GM21360 (cell line): ENCODE results near the gene WNK2.
"Not testable (repeated sequence)": the region's sequence is repeated elsewhere in the genome, so short reads cannot be mapped to it uniquely, and the experiment has no call there.

ENCODE experiments used
- ATAC-seq: cut with Tn5 transposase; IDR thresholded peaks from one replicate; pipeline ENCODE4 v1.9.1; 2021; ENCODE audit warnings: mild to moderate bottlenecking, moderate library complexity; ENCODE audit not compliant: unreplicated experiment

The WNK2 gene

GRCh38 chr9:93233033-93233432 is 49.1 kb downstream of the WNK2 start:
- no peak for ATAC-seq

GRCh38 chr9:93234600-93234999 is 50.7 kb downstream of the WNK2 start:
- no peak for ATAC-seq

- no peak for ATAC-seq
Measured at GRCh38 chr9:93235300-93235960, 51.5 kb downstream of the WNK2 start.

GRCh38 chr9:93236541-93237206 is 52.7 kb downstream of the WNK2 start:
- no peak for ATAC-seq

GRCh38 chr9:93237540-93237939 is 53.6 kb downstream of the WNK2 start:
- ATAC-seq, result no peak

GRCh38 chr9:93238953-93239925 is 55.3 kb downstream of the WNK2 start:
- ATAC-seq, result no peak

GRCh38 chr9:93240891-93241334 is 57.0 kb downstream of the WNK2 start:
- no peak for ATAC-seq

- ATAC-seq, result no peak
Measured at GRCh38 chr9:93243112-93243511, 59.2 kb downstream of the WNK2 start.

GRCh38 chr9:93244101-93244500 is 60.2 kb downstream of the WNK2 start:
- no peak for ATAC-seq

GRCh38 chr9:93244510-93245436 is 60.8 kb downstream of the WNK2 start:
- no peak for ATAC-seq

- ATAC-seq, result no peak
Measured at GRCh38 chr9:93245437-93245970, 61.6 kb downstream of the WNK2 start.

- no peak for ATAC-seq
Measured at GRCh38 chr9:93246111-93246510, 62.2 kb downstream of the WNK2 start.

GRCh38 chr9:93246526-93246925 is 62.6 kb downstream of the WNK2 start:
- no peak for ATAC-seq

- ATAC-seq, result no peak
Measured at GRCh38 chr9:93247099-93247865, 63.3 kb downstream of the WNK2 start.

- no peak for ATAC-seq
Measured at GRCh38 chr9:93247892-93248291, 64.0 kb downstream of the WNK2 start.

- ATAC-seq, result no peak
Measured at GRCh38 chr9:93248386-93249040, 64.6 kb downstream of the WNK2 start.

- ATAC-seq, result no peak
Measured at GRCh38 chr9:93250185-93250584, 66.2 kb downstream of the WNK2 start.

GRCh38 chr9:93251309-93251708 is 67.4 kb downstream of the WNK2 start:
- not testable (repeated sequence) for ATAC-seq
